Measurements from ENCODE around the gene TEAD1.

The TEAD1 gene

DNA sequence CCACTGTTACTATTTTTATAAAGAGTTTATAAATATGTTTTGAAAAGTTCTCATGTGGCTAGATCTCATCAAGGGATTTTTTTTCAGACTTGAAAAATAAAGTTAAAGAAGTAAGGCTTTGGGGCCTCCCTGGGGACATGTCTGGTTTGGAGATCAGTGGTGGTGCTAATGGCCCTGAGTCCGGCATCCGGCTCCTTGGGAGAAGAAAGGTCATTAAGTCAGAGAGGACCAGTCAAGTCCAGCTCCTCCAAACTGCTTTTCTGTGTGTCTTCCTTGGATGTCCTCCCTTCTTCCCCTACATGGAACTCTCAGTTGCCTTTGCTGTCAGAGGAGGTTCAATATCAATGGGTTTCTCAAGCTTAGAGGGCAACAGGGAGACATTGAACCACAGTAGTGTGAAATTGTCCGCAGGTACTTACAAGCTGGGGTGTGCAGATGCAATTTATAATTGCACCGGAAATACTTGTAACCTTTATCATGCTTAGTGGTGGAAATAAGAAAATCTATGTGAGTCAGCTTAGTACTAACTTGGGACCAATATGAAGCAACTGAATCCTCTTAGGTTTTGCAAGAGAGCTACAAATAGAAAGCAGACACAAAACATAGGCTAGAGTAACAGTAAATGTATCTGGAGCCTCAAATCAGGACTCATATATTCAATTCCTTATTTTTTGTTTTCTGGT lies 144.3 kb downstream of the TEAD1 start:
- no peak for DNase-seq

DNA sequence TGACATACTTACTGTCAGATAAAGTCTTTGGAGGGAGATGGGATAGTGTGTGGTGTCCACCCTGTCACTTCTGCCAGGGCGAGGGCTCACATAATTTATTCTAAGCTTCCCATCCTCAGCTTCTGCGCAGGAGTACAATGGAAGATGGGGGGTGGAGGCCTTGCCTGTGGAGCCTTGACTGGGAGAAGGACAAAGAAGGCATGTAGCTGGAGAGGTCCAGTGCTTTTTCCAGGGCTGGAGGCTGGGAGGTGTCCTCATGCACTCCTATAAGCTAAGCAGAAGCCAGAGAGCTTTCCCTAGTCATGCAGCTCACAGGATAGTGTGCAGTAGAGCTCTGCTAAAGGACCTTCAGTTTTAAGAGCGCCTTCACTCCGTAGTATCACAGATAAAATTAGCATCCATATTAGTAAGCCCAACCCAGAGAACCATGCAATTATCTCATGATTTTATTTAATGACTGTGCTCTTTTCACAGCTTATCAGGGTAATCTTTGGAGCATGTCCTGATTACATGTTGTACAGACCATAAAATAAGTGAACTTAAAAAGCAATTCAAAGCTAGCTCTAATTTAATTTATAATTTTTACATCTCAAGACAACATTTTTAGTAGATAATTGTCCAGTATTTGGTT lies 148.3 kb downstream of the TEAD1 start:
- no peak for DNase-seq

DNA sequence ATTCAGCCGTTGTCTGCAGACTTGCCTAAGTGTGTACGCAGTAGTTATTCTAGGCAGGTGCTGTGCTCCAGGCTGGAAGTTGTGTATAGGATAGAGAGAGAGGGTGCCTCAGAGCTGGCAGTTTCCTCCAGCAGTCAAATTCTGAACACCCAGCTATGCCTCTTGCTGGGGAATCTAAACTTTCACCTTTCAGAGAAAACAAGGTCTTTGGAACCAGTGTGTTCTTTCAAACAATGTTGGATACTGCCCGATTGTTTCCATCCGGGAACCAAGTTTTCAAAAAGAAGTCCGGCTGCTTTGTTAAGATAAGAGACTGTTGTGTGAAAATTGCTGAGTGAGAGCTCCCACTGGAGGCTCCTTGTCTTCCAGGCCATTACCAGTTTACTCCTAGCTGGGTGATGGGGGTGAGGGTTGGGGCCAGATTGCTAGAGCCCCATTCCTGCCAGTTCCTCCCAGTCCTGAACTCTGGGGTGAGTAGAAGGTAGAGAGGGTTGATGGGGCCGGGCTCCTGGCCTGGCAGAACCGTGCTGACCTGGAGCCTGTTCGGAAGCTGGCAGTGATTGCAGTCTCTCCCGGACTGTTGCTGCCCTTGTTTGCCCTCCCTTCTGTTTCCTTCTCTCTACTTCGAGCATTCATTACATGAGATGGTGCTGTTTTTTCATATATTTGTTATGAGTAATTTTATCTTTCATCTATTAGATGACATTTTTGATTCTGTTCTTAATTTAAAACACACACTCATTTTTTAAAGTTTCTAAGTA lies 150.2 kb downstream of the TEAD1 start:
- no peak for DNase-seq

DNA sequence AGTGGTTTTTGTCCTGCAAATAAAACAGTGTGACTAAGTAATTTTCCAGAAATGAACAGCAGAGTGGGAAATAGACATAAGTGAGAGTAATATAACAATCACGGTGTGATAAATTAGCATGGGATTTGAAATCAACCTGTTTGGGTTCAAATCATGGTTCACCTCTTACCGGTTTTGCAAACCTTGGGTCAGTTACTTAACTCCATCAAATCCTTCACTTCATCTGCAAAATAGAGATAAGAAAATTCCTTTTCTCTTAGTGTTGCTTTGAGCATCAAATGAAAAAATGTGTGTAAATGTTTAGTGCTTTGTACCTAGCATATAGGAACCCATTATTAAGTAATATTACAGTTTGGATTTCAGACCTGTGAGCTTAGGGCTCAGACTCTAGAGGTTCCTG lies 152.2 kb downstream of the TEAD1 start:
- DNase-seq: no peak

DNA sequence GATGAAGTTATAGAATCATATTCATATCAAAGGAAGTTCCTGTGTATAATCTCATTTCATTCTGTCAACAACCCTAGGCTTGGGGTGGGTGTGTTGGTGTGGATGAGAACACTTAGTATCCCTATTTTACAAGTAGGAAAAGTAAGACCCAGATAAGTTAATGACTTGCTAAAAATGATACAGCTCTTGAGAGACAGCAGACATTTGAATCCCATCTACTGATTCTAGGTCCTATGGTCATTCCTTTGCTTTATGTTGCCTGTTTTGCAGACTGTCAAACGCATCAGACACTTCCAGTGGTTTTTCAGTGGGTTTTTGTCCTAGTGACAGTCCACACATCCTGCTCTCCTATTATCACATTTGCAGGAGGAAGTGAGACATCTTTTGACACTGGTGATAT lies 153.1 kb downstream of the TEAD1 start:
- no peak for DNase-seq

DNA sequence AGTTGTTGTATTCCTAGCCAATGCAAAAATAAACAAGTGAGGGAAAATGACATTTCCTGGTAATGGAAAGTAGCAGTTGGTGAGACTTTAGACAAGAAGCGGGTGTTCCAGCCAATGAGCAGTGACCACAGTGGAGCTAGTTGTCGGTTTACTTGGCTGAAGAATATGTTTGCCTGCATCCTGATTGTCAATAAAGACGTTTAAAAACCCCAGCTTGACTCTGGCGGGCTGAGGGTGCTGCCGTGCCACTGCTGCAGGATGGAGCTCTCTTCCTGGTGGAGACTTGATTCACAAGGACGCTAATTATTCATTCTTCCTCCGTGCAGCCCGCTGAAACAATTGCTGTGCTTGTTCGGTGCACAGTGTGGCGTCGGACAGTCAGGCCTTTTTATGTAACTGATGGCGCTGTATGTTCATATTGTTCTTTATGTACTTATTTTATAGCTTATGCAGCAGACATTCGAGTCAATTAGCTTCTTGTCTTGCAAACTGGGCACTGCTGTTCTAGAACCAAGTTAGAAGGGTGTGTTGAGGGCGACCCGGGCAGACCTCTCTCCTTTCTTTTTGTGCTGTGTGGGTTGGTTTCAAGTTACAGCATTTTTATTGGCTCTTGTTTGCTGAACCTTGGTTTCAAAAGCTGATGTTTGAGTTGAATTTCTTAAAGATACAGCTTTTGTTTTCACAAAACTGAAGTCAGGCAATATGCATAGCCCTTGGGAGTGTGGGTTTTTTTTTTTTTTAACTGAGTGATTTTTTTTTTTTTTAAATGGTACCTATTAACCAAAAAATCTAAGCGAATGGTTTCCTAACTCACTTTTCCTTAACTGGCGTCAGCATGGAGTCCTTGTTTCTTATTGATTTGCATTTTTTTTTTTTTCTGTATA lies 153.9 kb downstream of the TEAD1 start:
- no peak for DNase-seq

DNA sequence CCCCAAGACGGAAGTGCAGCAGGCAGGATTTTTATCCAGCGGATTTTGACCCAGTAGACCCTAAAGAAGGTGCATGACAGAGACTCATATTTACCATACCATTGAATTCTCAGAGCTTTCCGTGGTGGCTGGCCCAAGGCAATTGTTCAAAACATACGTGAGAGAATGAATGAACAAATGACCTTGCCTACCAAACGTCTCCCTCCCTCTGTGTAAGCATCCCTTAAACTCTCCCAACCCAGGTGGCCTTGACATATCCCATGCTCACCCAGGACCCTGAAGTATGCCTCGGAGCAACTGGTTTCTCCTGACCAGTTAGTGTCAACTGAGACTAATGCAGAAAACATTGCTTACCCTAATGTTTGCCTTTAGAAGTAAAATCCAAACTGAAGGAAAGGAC lies 154.9 kb downstream of the TEAD1 start:
- no peak for DNase-seq

DNA sequence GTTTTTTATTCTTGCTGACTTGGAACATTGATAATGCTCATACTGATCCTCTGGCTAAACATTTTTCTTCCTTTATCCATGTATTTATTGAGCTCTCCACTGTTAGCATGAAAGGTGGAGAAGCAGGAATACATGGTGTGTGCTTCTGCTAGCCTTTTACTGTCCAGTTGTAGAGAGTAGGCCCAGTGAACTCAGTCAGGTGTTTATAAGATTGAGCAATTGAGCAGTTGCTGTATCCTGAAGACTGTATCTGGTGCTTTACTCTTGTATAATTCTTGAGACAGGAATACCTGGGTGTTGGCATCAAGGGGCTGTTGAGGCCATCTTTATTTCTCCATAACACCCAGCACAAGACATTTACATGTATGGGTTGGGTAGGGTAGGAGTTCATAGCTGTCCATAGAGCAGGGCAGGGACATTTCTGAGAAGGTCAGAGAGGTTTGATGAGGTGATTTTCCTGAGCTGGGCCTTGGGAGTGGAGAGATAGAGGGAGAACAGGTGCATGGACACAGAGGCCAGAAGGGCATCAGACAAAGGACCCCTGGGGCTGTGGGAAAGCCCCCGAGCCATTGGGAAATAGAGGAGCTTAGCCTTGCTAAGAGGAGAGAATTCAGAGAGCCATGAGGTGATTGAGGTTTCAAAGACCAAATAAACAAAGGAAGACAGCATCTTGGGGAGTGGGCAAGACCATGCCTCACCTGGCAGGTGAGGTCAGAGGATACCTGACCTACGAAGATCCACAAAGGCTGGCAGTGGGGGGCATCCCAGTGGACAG lies 155.5 kb downstream of the TEAD1 start:
- no peak for DNase-seq

DNA sequence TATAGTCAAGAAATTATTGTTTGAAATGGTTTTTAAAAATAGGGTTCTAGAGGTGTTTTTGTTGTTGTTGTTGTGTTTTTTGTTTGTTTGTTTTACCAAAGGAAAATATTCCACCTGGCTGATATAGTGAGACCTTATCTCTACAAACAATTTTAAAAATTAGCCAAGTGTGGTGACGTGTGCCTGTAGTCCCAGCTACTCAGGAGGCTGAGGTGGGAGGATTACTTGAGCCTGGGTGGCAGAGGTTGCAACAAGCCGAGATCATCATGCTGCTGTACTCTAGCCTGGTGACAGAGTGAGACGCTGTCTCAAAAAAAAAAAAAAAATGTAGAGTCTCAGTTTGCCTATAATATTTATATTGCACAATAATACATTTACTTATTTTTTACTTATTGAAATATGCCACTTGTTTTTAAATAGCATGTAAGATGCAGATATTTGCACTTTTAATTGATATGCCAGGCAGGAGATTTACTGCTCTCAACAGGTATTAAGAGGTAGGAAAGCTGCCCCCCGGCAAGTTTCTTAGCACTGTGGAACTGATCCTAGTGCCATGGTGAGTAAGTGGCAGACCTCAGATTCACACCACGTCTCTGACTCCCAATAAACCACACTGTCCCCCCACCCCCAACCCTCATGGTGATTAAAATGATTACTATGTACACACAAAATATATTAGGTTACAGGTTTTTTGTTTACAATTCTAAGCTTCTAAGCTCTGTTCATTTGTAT lies 157.4 kb downstream of the TEAD1 start:
- DNase-seq: no peak

DNA sequence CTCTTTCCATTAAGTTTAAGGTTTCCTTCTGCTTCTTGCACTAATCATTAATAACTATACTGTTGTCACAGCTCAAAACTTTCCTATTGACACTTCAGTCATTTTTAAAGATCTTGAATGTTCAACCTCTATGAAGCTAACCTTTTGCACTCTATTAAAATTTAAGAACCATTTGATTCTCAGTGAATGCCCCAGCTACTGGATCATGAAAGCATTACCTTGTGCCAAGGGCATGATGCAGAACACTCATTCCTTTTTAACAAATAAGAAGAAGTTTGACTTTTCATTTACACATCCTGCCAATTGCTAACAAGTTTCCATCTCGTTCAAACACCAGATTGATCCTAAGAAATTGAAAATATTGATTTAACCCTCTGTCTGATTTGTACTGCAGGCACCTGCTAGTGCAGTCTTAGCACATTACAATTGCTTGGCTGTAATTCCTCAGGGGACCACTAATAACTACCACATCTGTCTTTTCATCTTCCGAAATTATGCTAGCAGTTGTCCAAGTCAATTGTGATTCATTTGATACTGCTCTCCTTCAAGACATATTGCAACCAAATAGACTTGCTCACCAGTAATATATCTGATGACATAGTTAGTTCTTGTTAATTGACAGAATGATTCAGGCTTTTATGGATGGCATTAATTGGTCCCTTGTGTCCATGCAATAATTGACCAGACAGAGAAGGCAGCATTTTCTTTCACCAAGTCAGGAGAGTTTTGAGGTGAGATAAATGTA lies 158.4 kb downstream of the TEAD1 start:
- DNase-seq: no peak

DNA sequence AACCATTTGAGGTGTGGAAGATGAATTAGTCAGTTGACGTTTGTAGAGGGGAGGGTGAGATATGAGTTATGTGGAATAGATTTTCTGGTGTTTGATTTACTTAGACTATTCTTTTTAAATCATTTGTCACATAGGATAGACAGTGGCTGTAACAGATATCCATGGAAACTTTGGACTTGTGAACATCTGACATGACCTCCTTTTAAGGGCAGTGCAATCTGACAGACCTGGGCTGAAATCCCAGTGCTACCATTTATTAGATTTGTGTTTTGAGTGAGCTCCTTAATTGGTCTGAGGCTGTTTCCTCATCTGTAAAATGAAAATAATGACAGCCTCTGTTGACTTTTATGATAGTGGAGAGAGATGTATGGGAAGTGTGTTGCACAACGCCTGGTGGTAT lies 159.9 kb downstream of the TEAD1 start:
- DNase-seq: no peak

DNA sequence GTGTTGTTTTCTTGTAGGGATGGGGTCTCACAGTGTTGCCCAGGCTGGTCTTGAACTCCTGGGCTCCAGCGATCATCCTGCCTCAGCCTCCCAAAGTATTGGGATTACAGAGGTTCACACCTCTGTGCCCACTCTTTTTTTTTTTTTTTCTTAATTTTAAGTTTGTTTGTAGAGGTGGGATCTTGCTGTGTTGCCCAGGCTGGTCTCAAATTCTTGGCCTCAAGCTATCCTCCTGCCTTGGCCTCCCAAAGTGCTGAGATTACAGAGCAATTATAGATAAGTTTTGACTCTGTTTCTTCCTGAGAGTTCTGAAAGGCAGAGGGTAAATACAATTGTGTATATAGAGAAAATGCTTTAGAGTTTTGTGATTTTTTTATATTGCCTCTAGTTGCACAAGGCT lies 160.4 kb downstream of the TEAD1 start:
- no peak for DNase-seq

DNA sequence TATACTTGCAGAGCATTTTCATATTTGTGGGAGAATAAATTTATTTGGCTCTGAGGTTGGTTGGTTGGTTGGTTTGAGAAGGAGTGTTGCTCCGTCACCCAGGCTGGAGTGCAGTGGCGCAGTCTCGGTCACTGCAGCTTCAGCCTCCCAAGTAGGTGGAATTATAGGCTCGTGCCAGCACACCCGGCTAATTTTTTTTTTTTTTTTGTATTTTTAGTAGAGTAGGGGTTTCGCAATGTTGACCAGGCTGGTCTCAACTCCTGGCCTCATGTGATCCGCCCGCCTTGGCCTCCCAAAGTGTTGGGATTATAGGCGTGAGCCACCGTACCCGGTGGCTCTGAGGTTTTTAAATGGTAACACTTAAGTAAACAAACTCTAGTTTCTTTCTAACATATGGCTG lies 161.1 kb downstream of the TEAD1 start:
- DNase-seq: no peak

DNA sequence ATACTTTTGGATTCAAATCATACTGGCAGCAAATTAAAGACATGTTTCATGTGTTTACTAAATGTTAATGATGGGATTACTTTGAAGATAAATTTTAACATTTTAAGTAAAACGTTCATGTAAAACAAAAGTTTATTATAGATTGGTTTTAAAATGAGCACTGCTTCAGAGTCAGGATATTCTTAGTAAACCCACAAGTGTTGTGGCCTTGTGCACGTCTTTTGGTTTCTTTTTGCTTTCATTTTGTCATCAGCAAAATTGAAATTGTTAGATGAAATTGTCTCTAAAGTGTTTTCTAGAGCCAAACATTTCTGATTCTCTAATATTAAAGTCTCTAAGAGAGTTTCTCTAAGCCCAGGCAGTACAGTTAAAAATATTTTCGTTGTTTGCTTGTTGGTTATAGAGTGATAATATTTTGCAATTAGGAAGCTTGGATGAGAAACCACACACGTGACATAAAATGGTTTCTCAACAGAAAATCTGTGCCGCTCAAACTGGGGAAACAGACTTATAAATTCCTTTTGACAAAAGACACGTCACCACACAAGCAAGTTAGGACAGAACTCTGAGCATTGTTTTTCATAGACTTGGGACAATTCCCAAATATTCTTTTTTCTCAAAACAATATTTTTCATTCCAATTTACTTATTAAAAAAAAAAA lies 164.4 kb downstream of the TEAD1 start:
- DNase-seq: no peak

DNA sequence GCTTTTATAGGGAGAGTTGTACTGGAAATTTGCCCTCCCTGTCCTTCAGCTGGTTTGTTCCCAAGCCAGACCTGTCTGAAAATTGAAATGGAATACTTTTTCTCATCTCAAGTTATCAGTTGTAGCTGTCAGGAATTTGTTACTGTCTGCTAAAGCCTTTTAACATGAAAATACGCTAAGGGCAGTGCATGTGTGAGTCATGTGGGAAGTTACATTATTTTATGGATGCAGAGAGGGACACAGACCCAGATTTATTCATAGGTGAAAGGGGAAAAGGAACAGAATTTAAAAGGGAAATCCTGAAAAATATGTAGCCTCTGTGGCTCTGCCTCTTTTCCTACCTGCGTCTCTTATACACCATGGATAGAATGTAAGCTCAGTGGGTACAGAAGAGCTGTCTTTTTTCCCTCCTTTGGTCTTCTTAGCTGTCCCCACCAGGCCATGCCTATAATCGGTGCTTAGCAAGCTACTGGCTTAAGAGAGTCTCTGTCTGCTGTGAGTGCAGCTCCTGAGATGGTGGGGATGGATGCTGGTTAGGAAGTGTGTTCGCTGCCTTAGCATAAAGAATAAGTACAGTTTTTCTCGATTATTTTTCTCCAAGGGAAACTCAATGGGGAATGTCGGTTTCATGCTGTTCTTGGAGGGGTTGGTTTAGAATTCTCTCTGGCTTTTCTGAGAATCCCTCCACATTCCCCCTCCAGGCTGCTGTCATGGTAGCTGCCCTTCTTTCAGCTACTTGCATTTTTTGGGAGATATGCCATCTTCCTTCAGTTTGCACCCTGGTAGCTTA lies 166.8 kb downstream of the TEAD1 start:
- DNase-seq: no peak

DNA sequence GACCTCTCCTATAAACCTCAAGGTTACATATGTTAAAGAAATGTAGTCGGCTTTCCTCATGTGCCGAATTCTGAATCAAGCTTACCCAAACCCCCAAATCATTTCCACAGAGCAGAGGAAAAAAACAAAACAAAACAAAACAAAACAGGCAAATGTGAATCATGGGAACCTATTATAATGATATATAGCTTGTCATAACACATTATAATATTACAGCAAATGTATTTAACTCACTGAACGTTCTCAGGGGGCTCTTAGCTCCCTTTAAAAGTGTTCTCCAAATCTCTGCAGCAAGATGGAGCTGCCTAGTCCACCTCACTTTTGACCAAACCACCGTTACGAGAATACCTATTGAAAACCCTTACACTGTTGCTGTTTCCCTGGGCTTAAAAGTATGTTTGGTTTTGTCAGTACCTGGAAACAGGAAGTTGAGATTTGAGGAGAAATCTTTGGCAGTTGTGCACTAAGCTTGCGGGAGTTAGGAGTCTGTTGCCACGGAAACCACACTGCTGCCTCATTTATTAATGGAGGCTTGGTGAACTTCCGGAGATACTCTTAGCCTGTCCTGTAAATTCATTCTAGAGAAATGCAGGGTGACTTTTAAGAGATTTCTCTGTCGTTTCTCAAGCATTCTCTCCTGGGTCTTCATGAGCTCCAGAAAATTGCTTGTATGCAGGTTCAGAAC lies 167.9 kb downstream of the TEAD1 start:
- no peak for DNase-seq

DNA sequence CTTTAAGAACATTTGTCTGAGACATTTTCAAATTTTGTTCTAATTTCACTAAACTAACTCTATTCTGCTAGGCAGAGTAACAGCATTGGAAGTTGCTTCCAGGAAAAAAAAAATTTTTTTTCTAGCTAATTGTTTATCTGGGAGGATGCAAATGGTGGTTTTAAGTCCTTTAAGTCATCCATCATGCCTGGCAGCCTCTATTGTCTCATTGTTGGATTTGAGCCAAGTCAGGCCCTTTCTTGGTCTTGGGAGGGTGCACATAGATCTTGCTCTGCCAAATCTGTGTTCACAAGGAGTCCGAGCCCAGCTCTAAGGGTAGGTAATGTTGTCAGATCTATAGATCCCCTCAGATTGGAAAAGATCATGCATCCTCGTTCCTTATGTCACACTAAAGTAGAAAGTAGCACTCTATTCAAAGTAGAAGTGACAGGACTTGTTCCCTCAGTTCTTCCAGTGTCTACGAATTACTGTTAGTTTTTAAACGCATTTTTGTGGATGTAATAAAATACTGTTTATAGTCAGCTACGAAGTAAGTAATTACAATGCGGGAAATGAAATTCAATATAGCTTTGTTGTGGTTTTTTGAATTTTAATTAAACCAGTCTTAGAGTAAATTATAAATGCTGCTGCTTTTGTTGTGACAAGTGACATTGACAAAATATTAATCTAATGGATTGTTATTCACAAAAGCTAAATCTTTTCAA lies 168.9 kb downstream of the TEAD1 start:
- no peak for DNase-seq

DNA sequence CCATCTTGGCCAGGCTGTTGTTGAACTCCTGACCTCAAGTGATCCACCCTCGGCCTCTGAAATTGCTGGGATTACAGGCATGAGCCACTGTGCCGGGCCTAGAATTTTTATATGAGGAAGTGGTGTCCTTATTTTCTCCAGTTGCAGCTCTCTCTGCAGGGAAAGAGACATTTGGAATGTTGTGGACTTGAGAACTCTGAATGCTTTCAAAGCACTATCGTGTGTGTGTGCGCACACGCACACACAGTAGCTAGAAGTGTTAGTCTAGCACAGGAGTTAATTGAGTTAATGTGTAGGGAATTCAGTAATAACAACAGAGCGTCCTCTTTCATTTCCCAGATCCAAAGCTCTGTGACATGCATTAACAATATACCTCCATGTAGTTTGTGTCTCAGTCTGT lies 170.9 kb downstream of the TEAD1 start:
- DNase-seq: no peak
